ENCODE results near the gene ZER1.

- TF ChIP-seq, protein P1, sequence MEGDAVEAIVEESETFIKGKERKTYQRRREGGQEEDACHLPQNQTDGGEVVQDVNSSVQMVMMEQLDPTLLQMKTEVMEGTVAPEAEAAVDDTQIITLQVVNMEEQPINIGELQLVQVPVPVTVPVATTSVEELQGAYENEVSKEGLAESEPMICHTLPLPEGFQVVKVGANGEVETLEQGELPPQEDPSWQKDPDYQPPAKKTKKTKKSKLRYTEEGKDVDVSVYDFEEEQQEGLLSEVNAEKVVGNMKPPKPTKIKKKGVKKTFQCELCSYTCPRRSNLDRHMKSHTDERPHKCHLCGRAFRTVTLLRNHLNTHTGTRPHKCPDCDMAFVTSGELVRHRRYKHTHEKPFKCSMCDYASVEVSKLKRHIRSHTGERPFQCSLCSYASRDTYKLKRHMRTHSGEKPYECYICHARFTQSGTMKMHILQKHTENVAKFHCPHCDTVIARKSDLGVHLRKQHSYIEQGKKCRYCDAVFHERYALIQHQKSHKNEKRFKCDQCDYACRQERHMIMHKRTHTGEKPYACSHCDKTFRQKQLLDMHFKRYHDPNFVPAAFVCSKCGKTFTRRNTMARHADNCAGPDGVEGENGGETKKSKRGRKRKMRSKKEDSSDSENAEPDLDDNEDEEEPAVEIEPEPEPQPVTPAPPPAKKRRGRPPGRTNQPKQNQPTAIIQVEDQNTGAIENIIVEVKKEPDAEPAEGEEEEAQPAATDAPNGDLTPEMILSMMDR (IDR thresholded peaks at IDR 0.05), result no peak
- TF ChIP-seq POLR2A (IDR thresholded peaks at IDR 0.05), result no peak
These were observed 67.9 kb downstream of the ZER1 start for GRCh38 chr9:128703616-128704355.

Measured in uterus (tissue), 2 donors.